ENCODE data around the gene NLGN1.
"Not testable (repeated sequence)": the region's sequence is repeated elsewhere in the genome, so short reads cannot be mapped to it uniquely, and the experiment has no call there.

The NLGN1 gene

GRCh38 chr3:174168026-174168425, 770.5 kb downstream of the NLGN1 start:
- DNase-seq (ENCODE audit: low read depth) = no peak

- no peak for DNase-seq (ENCODE audit: low read depth)
Measured at GRCh38 chr3:174168538-174169254, 771.2 kb downstream of the NLGN1 start.

GRCh38 chr3:174169736-174170135, 772.2 kb downstream of the NLGN1 start:
- DNase-seq (ENCODE audit: low read depth) = no peak

GRCh38 chr3:174170248-174170647, 772.7 kb downstream of the NLGN1 start:
- no peak for DNase-seq (ENCODE audit: low read depth)

GRCh38 chr3:174186377-174186989, 788.9 kb downstream of the NLGN1 start:
- DNase-seq (ENCODE audit: low read depth) = no peak

- DNase-seq (ENCODE audit: low read depth) = no peak
Measured at GRCh38 chr3:174191380-174191779, 793.8 kb downstream of the NLGN1 start.

GRCh38 chr3:174191895-174192294, 794.4 kb downstream of the NLGN1 start:
- DNase-seq (ENCODE audit: low read depth) = no peak

GRCh38 chr3:174192471-174192870, 794.9 kb downstream of the NLGN1 start:
- no peak for DNase-seq (ENCODE audit: low read depth)

GRCh38 chr3:174193604-174194003, 796.1 kb downstream of the NLGN1 start:
- no peak for DNase-seq (ENCODE audit: low read depth)

GRCh38 chr3:174197416-174197815, 799.9 kb downstream of the NLGN1 start:
- no peak for DNase-seq (ENCODE audit: low read depth)

GRCh38 chr3:174198199-174198598, 800.7 kb downstream of the NLGN1 start:
- no peak for DNase-seq (ENCODE audit: low read depth)

- no peak for DNase-seq (ENCODE audit: low read depth)
Measured at GRCh38 chr3:174199696-174200095, 802.2 kb downstream of the NLGN1 start.

- no peak for DNase-seq (ENCODE audit: low read depth)
Measured at GRCh38 chr3:174202116-174202515, 804.6 kb downstream of the NLGN1 start.

- DNase-seq (ENCODE audit: low read depth) = no peak
Measured at GRCh38 chr3:174202561-174202960, 805.0 kb downstream of the NLGN1 start.

GRCh38 chr3:174204765-174205164, 807.2 kb downstream of the NLGN1 start:
- DNase-seq (ENCODE audit: low read depth) = no peak

- no peak for DNase-seq (ENCODE audit: low read depth)
Measured at GRCh38 chr3:174206607-174207192, 809.2 kb downstream of the NLGN1 start.

GRCh38 chr3:174208161-174208560, 810.6 kb downstream of the NLGN1 start:
- DNase-seq (ENCODE audit: low read depth) = no peak

GRCh38 chr3:174211896-174212295, 814.4 kb downstream of the NLGN1 start:
- DNase-seq (ENCODE audit: low read depth) = not testable (repeated sequence)

GRCh38 chr3:174215456-174215855, 817.9 kb downstream of the NLGN1 start:
- DNase-seq (ENCODE audit: low read depth) = no peak

- DNase-seq (ENCODE audit: low read depth) = no peak
Measured at GRCh38 chr3:174216019-174216418, 818.5 kb downstream of the NLGN1 start.

- no peak for DNase-seq (ENCODE audit: low read depth)
Measured at GRCh38 chr3:174216946-174217718, 819.6 kb downstream of the NLGN1 start.

GRCh38 chr3:174218016-174218415, 820.5 kb downstream of the NLGN1 start:
- DNase-seq (ENCODE audit: low read depth) = no peak

- DNase-seq (ENCODE audit: low read depth) = no peak
Measured at GRCh38 chr3:174219738-174220137, 822.2 kb downstream of the NLGN1 start.
